Measurements from ENCODE around the gene NR2F6. TPM values are rescaled to one million over a fixed set of nuclear protein-coding genes. Genes with fewer than 3 reads are reported as not detected.

Gene NR2F6
- polyA plus RNA-seq, 1 donor: 61.1 TPM

- H3K4me3 ChIP-seq (ENCODE audit: low read length): no peak overlapping the region
- peaks cover 44% of the 10 kb centered on the region for H3K36me3 ChIP-seq (ENCODE audit: control insufficient read depth, insufficient read depth, low read length)
- DNase-seq: no peak
- WGBS (ENCODE audit: insufficient coverage, low lambda C conversion rate): no CpG with 5 or more reads among the region's 14 CpGs
- H3K27ac ChIP-seq (ENCODE audit: low read length): no peak overlapping the region
- H3K4me1 ChIP-seq (ENCODE audit: control insufficient read depth, insufficient read depth, low read length): peaks cover 6% of the 10 kb centered on the region
- no peaks in the 10 kb centered on the region for H3K9me3 ChIP-seq (ENCODE audit: control insufficient read depth, low read depth, low read length)
- H3K27me3 ChIP-seq (ENCODE audit: control insufficient read depth, insufficient read depth, low read length): no peaks in the 10 kb centered on the region
These were observed 35.4 kb downstream of the NR2F6 start for GRCh38 chr19:17210296-17210695.

- no CpG with 5 or more reads among the region's 28 CpGs for WGBS (ENCODE audit: insufficient coverage, low lambda C conversion rate)
- Histone ChIP-seq H3K27me3 (ENCODE audit: control insufficient read depth, insufficient read depth, low read length) (no peaks in the 10 kb centered on the region), H3K4me3 (ENCODE audit: low read length) (no peak overlapping the region), H3K4me1 (ENCODE audit: control insufficient read depth, insufficient read depth, low read length) (peaks cover 1% of the 10 kb centered on the region), H3K27ac (ENCODE audit: low read length) (no peak overlapping the region), H3K36me3 (ENCODE audit: control insufficient read depth, insufficient read depth, low read length) (peaks cover 47% of the 10 kb centered on the region), H3K9me3 (ENCODE audit: control insufficient read depth, low read depth, low read length) (no peaks in the 10 kb centered on the region)
- DNase-seq: no peak
These were observed 36.3 kb downstream of the NR2F6 start for GRCh38 chr19:17209126-17210036.

- WGBS (ENCODE audit: insufficient coverage, low lambda C conversion rate): 100% methylated on average over 1 of the region's 25 CpGs
- Histone ChIP-seq H3K36me3 (ENCODE audit: control insufficient read depth, insufficient read depth, low read length) (peaks cover 61% of the 10 kb centered on the region), H3K27ac (ENCODE audit: low read length) (no peak overlapping the region), H3K4me3 (ENCODE audit: low read length) (no peak overlapping the region), H3K27me3 (ENCODE audit: control insufficient read depth, insufficient read depth, low read length) (no peaks in the 10 kb centered on the region), H3K9me3 (ENCODE audit: control insufficient read depth, low read depth, low read length) (no peaks in the 10 kb centered on the region), H3K4me1 (ENCODE audit: control insufficient read depth, insufficient read depth, low read length) (no peaks in the 10 kb centered on the region)
- no peak for DNase-seq
These were observed 38.8 kb downstream of the NR2F6 start for GRCh38 chr19:17206736-17207581.

DNA sequence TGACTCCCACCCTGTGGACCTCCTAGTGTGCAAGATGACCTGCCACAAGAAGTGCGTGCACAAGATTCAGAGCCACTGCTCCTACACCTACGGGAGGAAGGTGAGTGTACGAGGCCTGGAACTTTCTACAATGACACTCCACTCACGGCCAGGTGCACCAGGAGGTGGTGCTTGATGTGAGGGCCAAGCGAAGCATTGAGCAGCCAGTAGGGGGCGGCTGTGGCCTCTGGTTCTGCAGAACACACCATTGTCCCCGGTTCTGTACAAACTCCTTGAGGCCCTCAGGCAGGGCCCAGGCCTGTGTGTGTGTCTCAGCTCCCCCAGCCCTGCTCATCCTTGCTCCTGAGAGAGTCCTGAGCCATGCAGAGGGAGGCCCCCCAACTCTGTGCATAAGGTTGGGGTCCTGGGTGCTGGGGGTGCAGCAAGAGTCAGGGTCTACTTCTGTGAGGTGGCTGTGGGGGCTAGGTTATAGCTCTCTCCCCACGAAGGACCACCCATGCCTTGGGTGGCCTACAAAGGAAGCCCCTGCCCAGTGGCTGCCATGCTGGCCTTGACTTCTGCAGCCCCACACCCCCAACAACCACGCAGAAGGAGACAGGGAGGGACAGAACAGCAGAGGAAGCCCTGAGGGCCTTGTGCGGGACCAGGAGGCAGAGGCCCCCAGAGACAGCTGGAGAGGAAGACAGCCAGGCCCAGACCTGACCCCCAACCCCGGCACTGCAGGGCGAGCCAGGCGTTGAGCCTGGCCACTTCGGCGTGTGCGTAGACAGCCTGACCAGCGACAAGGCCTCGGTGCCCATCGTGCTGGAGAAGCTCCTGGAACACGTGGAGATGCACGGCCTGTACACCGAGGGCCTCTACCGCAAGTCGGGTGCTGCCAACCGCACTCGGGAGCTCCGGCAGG lies 40.2 kb downstream of the NR2F6 start:
- no peaks in the 10 kb centered on the region for H3K27me3 ChIP-seq (ENCODE audit: control insufficient read depth, insufficient read depth, low read length)
- H3K4me3 ChIP-seq (ENCODE audit: low read length): no peak overlapping the region
- peak; percentile 62 to 65 for DNase-seq
- H3K27ac ChIP-seq (ENCODE audit: low read length): no peak overlapping the region
- no peaks in the 10 kb centered on the region for H3K4me1 ChIP-seq (ENCODE audit: control insufficient read depth, insufficient read depth, low read length)
- WGBS (ENCODE audit: insufficient coverage, low lambda C conversion rate): no CpG with 5 or more reads among the region's 27 CpGs
- H3K9me3 ChIP-seq (ENCODE audit: control insufficient read depth, low read depth, low read length): no peaks in the 10 kb centered on the region
- H3K36me3 ChIP-seq (ENCODE audit: control insufficient read depth, insufficient read depth, low read length): peaks cover 65% of the 10 kb centered on the region

- no peaks in the 10 kb centered on the region for H3K9me3 ChIP-seq (ENCODE audit: control insufficient read depth, low read depth, low read length)
- H3K27ac ChIP-seq (ENCODE audit: low read length): no peak overlapping the region
- WGBS (ENCODE audit: insufficient coverage, low lambda C conversion rate): no CpG with 5 or more reads among the region's 17 CpGs
- no peaks in the 10 kb centered on the region for H3K4me1 ChIP-seq (ENCODE audit: control insufficient read depth, insufficient read depth, low read length)
- peaks cover 61% of the 10 kb centered on the region for H3K36me3 ChIP-seq (ENCODE audit: control insufficient read depth, insufficient read depth, low read length)
- H3K4me3 ChIP-seq (ENCODE audit: low read length): no peak overlapping the region
- H3K27me3 ChIP-seq (ENCODE audit: control insufficient read depth, insufficient read depth, low read length): no peaks in the 10 kb centered on the region
- no peak for DNase-seq
These were observed 43.0 kb downstream of the NR2F6 start for GRCh38 chr19:17202713-17203112.

GRCh38 chr19:17202249-17202648 lies 43.5 kb downstream of the NR2F6 start:
- Histone ChIP-seq H3K4me3 (ENCODE audit: low read length) (no peak overlapping the region), H3K36me3 (ENCODE audit: control insufficient read depth, insufficient read depth, low read length) (peaks cover 64% of the 10 kb centered on the region), H3K9me3 (ENCODE audit: control insufficient read depth, low read depth, low read length) (no peaks in the 10 kb centered on the region), H3K27me3 (ENCODE audit: control insufficient read depth, insufficient read depth, low read length) (no peaks in the 10 kb centered on the region), H3K4me1 (ENCODE audit: control insufficient read depth, insufficient read depth, low read length) (no peaks in the 10 kb centered on the region), H3K27ac (ENCODE audit: low read length) (no peak overlapping the region)
- no CpG with 5 or more reads among the region's 9 CpGs for WGBS (ENCODE audit: insufficient coverage, low lambda C conversion rate)
- DNase-seq: no peak

DNA sequence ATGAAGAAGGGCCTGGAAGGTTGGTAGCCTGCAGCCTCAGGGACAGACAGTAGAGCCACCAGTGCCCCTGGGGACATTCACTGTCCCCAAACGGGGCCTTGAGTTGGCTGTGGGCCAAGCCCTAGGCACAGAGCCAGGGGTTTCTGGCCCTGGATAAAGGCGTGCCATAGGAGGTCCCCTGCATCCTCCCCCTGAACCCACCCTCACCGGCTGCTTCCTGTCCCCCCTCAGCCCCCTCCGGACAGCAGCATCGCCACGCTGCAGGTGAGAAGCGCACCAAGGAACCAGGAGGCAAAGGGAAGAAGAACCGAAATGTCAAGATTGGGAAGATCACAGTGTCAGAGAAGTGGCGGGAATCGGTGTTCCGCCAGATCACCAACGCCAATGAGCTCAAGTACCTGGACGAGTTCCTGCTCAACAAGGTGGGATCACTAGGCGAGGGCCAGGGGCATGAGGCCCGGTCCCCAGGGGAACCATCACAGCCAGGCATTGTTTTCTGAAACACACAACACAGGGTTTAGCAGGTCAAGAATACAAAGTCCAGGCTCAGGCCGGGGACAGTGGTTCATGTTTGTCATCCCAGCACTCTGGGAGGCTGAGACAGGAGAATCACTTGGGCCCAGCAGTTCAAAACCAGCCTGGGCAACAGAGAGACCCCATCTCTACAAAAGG lies 45.2 kb downstream of the NR2F6 start:
- Histone ChIP-seq H3K27me3 (ENCODE audit: control insufficient read depth, insufficient read depth, low read length) (no peaks in the 10 kb centered on the region), H3K4me1 (ENCODE audit: control insufficient read depth, insufficient read depth, low read length) (no peaks in the 10 kb centered on the region), H3K4me3 (ENCODE audit: low read length) (no peak overlapping the region), H3K9me3 (ENCODE audit: control insufficient read depth, low read depth, low read length) (no peaks in the 10 kb centered on the region), H3K36me3 (ENCODE audit: control insufficient read depth, insufficient read depth, low read length) (peaks cover 56% of the 10 kb centered on the region), H3K27ac (ENCODE audit: low read length) (no peak overlapping the region)
- DNase-seq: no peak
- no CpG with 5 or more reads among the region's 16 CpGs for WGBS (ENCODE audit: insufficient coverage, low lambda C conversion rate)

DNA sequence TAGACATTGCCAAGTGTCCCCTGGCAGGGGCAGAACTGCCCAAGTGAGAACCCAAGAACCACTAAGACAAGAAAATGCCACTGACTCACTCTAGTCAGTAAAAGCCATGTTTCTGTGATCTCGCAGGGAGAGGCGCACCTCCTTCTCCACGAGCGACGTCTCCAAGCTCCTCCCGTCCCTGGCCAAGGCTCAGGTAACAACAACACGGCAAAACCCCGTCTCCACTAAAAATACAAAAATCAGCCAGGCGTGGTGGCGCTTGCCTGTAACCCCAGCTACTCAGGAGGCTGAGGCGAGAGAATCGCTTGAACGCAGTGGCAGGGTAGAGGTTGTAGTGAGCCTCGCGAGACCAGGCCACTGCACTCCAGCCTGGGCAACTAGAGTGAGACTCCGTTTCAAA lies 48.1 kb downstream of the NR2F6 start:
- Histone ChIP-seq H3K36me3 (ENCODE audit: control insufficient read depth, insufficient read depth, low read length) (peaks cover 66% of the 10 kb centered on the region), H3K27ac (ENCODE audit: low read length) (no peak overlapping the region), H3K4me1 (ENCODE audit: control insufficient read depth, insufficient read depth, low read length) (no peaks in the 10 kb centered on the region), H3K9me3 (ENCODE audit: control insufficient read depth, low read depth, low read length) (no peaks in the 10 kb centered on the region), H3K27me3 (ENCODE audit: control insufficient read depth, insufficient read depth, low read length) (no peaks in the 10 kb centered on the region), H3K4me3 (ENCODE audit: low read length) (no peak overlapping the region)
- 100% methylated on average over 3 of the region's 16 CpGs for WGBS (ENCODE audit: insufficient coverage, low lambda C conversion rate)
- DNase-seq: no peak

GRCh38 chr19:17196610-17197009 lies 49.1 kb downstream of the NR2F6 start:
- H3K36me3 ChIP-seq (ENCODE audit: control insufficient read depth, insufficient read depth, low read length): peaks cover 61% of the 10 kb centered on the region
- no peak overlapping the region for H3K4me3 ChIP-seq (ENCODE audit: low read length)
- H3K27me3 ChIP-seq (ENCODE audit: control insufficient read depth, insufficient read depth, low read length): no peaks in the 10 kb centered on the region
- no peaks in the 10 kb centered on the region for H3K4me1 ChIP-seq (ENCODE audit: control insufficient read depth, insufficient read depth, low read length)
- DNase-seq: no peak
- no peak overlapping the region for H3K27ac ChIP-seq (ENCODE audit: low read length)
- WGBS (ENCODE audit: insufficient coverage, low lambda C conversion rate): 96% methylated on average over 4 of the region's 7 CpGs
- H3K9me3 ChIP-seq (ENCODE audit: control insufficient read depth, low read depth, low read length): no peaks in the 10 kb centered on the region
